Esophagus muscularis mucosa (tissue), 3 donors: ENCODE data around the gene DHX9.

Experiments used
- CTCF ChIP-seq, 3 experiments: fragments of 200-600 bp in 2 of 3; fragments of 450-650 bp in 1 of 3; sonication (generic) in 2 of 3; IDR thresholded peaks; one replicate each; pipeline ENCODE4 v1.5.1; 2017 to 2019; ENCODE audit warnings: antibody characterized with exemption in 3 of 3, mild to moderate bottlenecking in 2 of 3, moderate library complexity in 1 of 3
- POLR2A ChIP-seq: fragments of 450-650 bp; IDR thresholded peaks from one replicate; pipeline ENCODE4 v1.6.1; 2017; ENCODE audit warnings: antibody characterized with exemption, moderate library complexity, mild to moderate bottlenecking, low read depth
- POLR2AphosphoS5 ChIP-seq, 2 donors: sonication (generic); formaldehyde crosslinking; IDR thresholded peaks; one replicate each; pipeline ENCODE4 v1.6.1; 2017; ENCODE audit warnings: antibody characterized with exemption in 2 of 2

- TF ChIP-seq CTCF (IDR thresholded peaks at IDR 0.05) (no peak), POLR2A (no peak), POLR2AphosphoS5 (IDR thresholded peaks at IDR 0.05) (no peak)
Measured at GRCh38 chr1:182811975-182812722, 27.0 kb upstream of the DHX9 start.
